Neural progenitor cell (in vitro differentiated cells): Measurements from ENCODE around the gene NCKIPSD. TPM values are rescaled to one million over a fixed set of nuclear protein-coding genes. Genes with fewer than 3 reads are reported as not detected.
A peak's percentile ranks its signal among the peaks of the same experiment; 100 is the strongest.

ENCODE experiments used
- DNase-seq: peaks from one replicate; pipeline ENCODE4 v3.0.0-alpha.2; 2016; ENCODE audit warnings: low spot score
- H2AFZ ChIP-seq: fragments of 200-600 bp; sonication (generic); replicated peaks from 2 replicates; pipeline ENCODE4 v1.6.1; 2016; ENCODE audit warnings: antibody characterized with exemption
- H3F3A ChIP-seq: fragments of 200-600 bp; sonication (generic); 2 replicates; pipeline ENCODE4 v1.6.1; 2016; ENCODE audit warnings: antibody characterized with exemption, low read depth
- H3K27ac ChIP-seq: fragments of 200-600 bp; sonication (generic); 2 replicates; pipeline ENCODE4 v1.5.1; 2016; ENCODE audit warnings: mild to moderate bottlenecking
- H3K27me3 ChIP-seq: fragments of 200-600 bp; sonication (generic); 2 replicates; pipeline ENCODE4 v1.6.1; 2016; ENCODE audit warnings: mild to moderate bottlenecking, moderate library complexity
- H3K36me3 ChIP-seq: fragments of 200-600 bp; sonication (generic); 2 replicates; pipeline ENCODE4 v1.5.1; 2016
- H3K4me1 ChIP-seq: fragments of 200-600 bp; sonication (generic); 2 replicates; pipeline ENCODE4 v1.6.1; 2016; ENCODE audit warnings: mixed run types
- H3K4me2 ChIP-seq: fragments of 200-600 bp; sonication (generic); 2 replicates; pipeline ENCODE4 v1.6.1; 2016
- H3K4me3 ChIP-seq: fragments of 200-600 bp; sonication (generic); 2 replicates; pipeline ENCODE4 v1.5.1; 2016
- H3K79me2 ChIP-seq: fragments of 200-600 bp; sonication (generic); 2 replicates; pipeline ENCODE4 v1.6.1; 2016; ENCODE audit warnings: low read depth
- H3K9ac ChIP-seq: fragments of 200-600 bp; sonication (generic); 2 replicates; pipeline ENCODE4 v1.6.1; 2016
- H3K9me3 ChIP-seq: fragments of 200-600 bp; sonication (generic); 2 replicates; pipeline ENCODE4 v1.5.1; 2016; ENCODE audit warnings: low read depth
- H4K20me1 ChIP-seq: fragments of 200-600 bp; sonication (generic); 2 replicates; pipeline ENCODE4 v1.6.1; 2016; ENCODE audit warnings: low read depth
- H3K27ac Mint-ChIP-seq: 3 replicates; pipeline ENCODE4 v1.8.0; 2021; ENCODE audit warnings: mixed read lengths
- H3K27me3 Mint-ChIP-seq: 2 replicates; pipeline ENCODE4 v1.8.0; 2022; ENCODE audit warnings: low read depth, mild to moderate bottlenecking, inconsistent platforms, moderate library complexity, mixed read lengths; ENCODE audit not compliant: insufficient read depth
- H3K36me3 Mint-ChIP-seq: 3 replicates; pipeline ENCODE4 v1.8.0; 2021; ENCODE audit warnings: mixed read lengths
- H3K4me1 Mint-ChIP-seq: 3 replicates; pipeline ENCODE4 v1.8.0; 2021; ENCODE audit warnings: mixed read lengths
- H3K4me3 Mint-ChIP-seq: 3 replicates; pipeline ENCODE4 v1.8.0; 2021; ENCODE audit warnings: mild to moderate bottlenecking, moderate library complexity, mixed read lengths
- H3K9me3 Mint-ChIP-seq: 3 replicates; pipeline ENCODE4 v1.8.0; 2020; ENCODE audit warnings: mixed read lengths
- CTCF ChIP-seq: fragments of 200-600 bp; sonication (generic); IDR thresholded peaks from 2 replicates; pipeline ENCODE4 v1.5.1; 2017; ENCODE audit warnings: antibody characterized with exemption, mild to moderate bottlenecking
- EZH2 ChIP-seq: fragments of 200-600 bp; sonication (generic); IDR thresholded peaks from 2 replicates; pipeline ENCODE4 v1.6.1; 2017; ENCODE audit warnings: antibody characterized with exemption, mild to moderate bottlenecking, moderate library complexity
- EZH2phosphoT487 ChIP-seq: fragments of 200-600 bp; sonication (generic); IDR thresholded peaks from 2 replicates; pipeline ENCODE4 v1.6.1; 2017; ENCODE audit warnings: antibody characterized with exemption
- total RNA-seq: library from RNA; depleted of rRNA; stranded (reverse); fragments of >200 nt; gene quantifications from 2 replicates; pipeline ENCODE4 v1.2.3, GENCODE V29; 2015; ENCODE audit warnings: low replicate concordance

The NCKIPSD gene
- total RNA-seq, 1 donor from 2014 or later: 32.8 TPM

DNA sequence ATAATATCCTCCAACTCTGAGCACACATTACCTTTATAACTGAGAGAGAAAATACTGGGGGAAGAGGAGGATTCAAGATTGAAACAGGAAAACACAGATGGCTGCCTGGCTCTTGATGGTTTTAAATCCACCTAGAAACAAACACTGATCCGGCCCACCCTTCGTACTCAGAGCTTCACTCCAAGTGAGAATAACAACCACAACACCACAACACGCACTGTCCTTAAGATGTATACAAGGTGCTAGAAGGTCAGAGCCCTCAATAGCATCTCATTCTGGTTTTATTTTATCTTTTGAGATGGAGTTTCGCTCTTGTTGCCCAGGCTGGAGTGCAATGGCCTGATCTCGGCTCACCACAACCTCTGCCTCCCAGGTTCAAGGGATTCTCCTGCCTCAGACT, 21.4 kb upstream of the NCKIPSD start:
- peaks cover 14% of the 10 kb centered on the region for H3K36me3 ChIP-seq
- no peak overlapping the region for H3K4me3 ChIP-seq
- no peaks in the 10 kb centered on the region for H3K27me3 Mint-ChIP-seq
- peaks cover 100% of the 10 kb centered on the region for H3K79me2 ChIP-seq
- no peak for TF ChIP-seq EZH2phosphoT487
- no peak for TF ChIP-seq CTCF
- no peak for TF ChIP-seq EZH2
- H3K27ac ChIP-seq: no peak overlapping the region
- no peak overlapping the region for H2AFZ ChIP-seq
- no peaks in the 10 kb centered on the region for H3K4me1 ChIP-seq
- no peak overlapping the region for H3K9ac ChIP-seq
- no peak overlapping the region for H3K27ac Mint-ChIP-seq
- no peak for DNase-seq
- peaks cover 5% of the 10 kb centered on the region for H3K4me1 Mint-ChIP-seq
- no peak overlapping the region for H3K4me2 ChIP-seq
- peaks cover 100% of the 10 kb centered on the region for H4K20me1 ChIP-seq
- H3K4me3 Mint-ChIP-seq: no peak overlapping the region
- H3K36me3 Mint-ChIP-seq: peaks cover 37% of the 10 kb centered on the region
- H3F3A ChIP-seq: peaks cover 24% of the 10 kb centered on the region
- H3K27me3 ChIP-seq: no peaks in the 10 kb centered on the region
- no peaks in the 10 kb centered on the region for H3K9me3 ChIP-seq
- no peaks in the 10 kb centered on the region for H3K9me3 Mint-ChIP-seq

DNA sequence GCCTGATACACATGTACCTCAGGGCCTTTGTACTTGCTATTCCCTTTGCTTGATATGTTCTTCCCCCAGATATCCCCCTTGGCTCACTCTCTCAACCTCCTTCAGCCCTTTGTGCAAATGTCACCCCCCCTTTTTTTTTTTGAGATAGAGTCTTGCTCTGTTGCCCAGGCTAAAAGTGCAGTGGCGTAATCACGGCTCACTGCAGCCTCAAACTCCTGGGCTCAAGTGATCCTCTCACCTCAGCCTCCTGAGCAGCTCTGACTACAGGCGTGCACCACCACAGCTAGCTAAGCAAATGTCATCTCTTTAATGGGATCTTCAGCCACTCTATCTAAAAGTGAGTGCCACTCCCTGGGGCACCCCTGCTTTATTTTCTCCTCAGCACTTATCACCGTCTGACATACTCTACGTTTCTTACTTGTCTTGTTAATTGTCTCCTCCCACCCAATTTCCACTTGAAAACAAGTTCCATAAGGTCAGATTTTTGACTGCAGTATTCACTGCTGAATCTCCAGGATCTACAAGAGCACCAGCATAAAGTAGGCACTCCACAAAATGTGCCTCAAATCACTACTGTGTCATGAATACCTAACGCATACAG, 16.7 kb upstream of the NCKIPSD start:
- peaks cover 27% of the 10 kb centered on the region for H3K36me3 Mint-ChIP-seq
- no peak overlapping the region for H3K27ac Mint-ChIP-seq

DNA sequence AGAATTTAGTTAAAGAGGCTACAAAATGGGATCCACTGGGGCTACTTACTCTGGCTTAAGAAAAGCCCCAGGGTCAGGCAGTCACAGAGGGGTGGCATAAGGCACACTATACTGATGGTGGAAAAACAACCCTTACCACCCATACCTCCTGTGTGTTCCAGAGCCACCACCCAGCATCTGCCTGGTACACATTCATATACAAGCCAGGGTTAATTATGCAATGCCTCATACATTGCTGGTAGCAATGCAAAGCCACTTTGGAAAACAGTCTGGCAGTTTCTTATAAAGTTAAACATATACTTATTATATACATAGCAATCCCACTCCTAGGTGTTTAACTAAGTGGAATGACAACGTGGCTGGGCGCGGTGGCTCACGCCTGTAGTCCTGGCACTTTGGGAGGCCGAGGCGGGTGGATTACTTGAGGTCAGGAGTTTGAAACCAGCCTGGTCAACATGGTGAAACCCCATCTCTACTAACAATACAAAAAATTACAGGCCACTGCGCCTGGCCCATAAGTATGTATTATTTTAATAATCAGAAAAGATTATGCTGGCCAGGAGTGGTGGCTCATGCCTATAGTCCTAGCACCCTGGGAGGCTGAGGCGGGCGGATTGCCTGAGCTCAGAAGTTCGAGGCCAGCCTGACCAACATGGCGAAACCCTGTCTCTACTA, 15.2 kb upstream of the NCKIPSD start:
- TF ChIP-seq EZH2: no peak
- no peak for TF ChIP-seq CTCF
- TF ChIP-seq EZH2phosphoT487: no peak
- Mint-ChIP-seq H3K36me3 (peaks cover 27% of the 10 kb centered on the region), H3K27me3 (no peaks in the 10 kb centered on the region), H3K4me3 (no peak overlapping the region), H3K4me1 (peaks cover 8% of the 10 kb centered on the region), H3K9me3 (no peaks in the 10 kb centered on the region), H3K27ac (no peak overlapping the region)
- DNase-seq: no peak
- peaks cover 7% of the 10 kb centered on the region for H3K36me3 ChIP-seq
- no peaks in the 10 kb centered on the region for H3K27me3 ChIP-seq
- H3F3A ChIP-seq: peaks cover 50% of the 10 kb centered on the region
- H3K4me1 ChIP-seq: peaks cover 7% of the 10 kb centered on the region
- no peak overlapping the region for H2AFZ ChIP-seq
- no peaks in the 10 kb centered on the region for H3K9me3 ChIP-seq
- H3K4me2 ChIP-seq: no peak overlapping the region
- H4K20me1 ChIP-seq: peaks cover 100% of the 10 kb centered on the region
- no peak overlapping the region for H3K9ac ChIP-seq
- no peak overlapping the region for H3K4me3 ChIP-seq
- peak overlapping the region; percentile 45 for H3K27ac ChIP-seq
- peaks cover 100% of the 10 kb centered on the region for H3K79me2 ChIP-seq

More for the DNA sequence above, 16.7 kb upstream of the NCKIPSD start:
- Mint-ChIP-seq H3K27me3 (no peaks in the 10 kb centered on the region), H3K4me1 (peaks cover 2% of the 10 kb centered on the region), H3K4me3 (no peak overlapping the region), H3K9me3 (no peaks in the 10 kb centered on the region)
- Histone ChIP-seq H3K4me3 (no peak overlapping the region), H3K27ac (no peak overlapping the region), H3K9me3 (no peaks in the 10 kb centered on the region), H3K4me2 (no peak overlapping the region), H3F3A (peaks cover 40% of the 10 kb centered on the region), H3K9ac (no peak overlapping the region), H3K79me2 (peaks cover 100% of the 10 kb centered on the region), H3K4me1 (no peaks in the 10 kb centered on the region), H3K27me3 (no peaks in the 10 kb centered on the region), H4K20me1 (peaks cover 100% of the 10 kb centered on the region), H3K36me3 (peaks cover 7% of the 10 kb centered on the region), H2AFZ (no peak overlapping the region)
- DNase-seq: no peak
- TF ChIP-seq CTCF (no peak), EZH2phosphoT487 (no peak), EZH2 (no peak)
